Heart left ventricle (tissue), 16 donors: ENCODE data around the gene MT1A. TPM values are rescaled to one million over a fixed set of nuclear protein-coding genes. Genes with fewer than 3 reads are reported as not detected.
A peak's percentile ranks its signal among the peaks of the same experiment; 100 is the strongest.
"Not testable (repeated sequence)": the region's sequence is repeated elsewhere in the genome, so short reads cannot be mapped to it uniquely, and the experiment has no call there.

ENCODE experiments used
- ATAC-seq, 4 donors: fragments of 200-7000 bp; cut with Tn5 transposase; one replicate each; pipeline ENCODE4 v1.9.1; 2020 to 2022; ENCODE audit warnings: moderate library complexity in 4 of 4, mild to moderate bottlenecking in 3 of 4, moderate number of reproducible peaks in 1 of 4
- DNase-seq, 5 donors: peaks; one replicate each; pipeline ENCODE4 v3.0.0-alpha.2; 2020
- H3K27ac ChIP-seq, 12 donors: fragments of 200-600 bp; sonication (generic) in 4 of 12; one replicate each; pipeline versions ENCODE4 v1.5.0 to v1.8.0; 2016 to 2022; ENCODE audit warnings: mild to moderate bottlenecking in 2 of 12
- H3K27me3 ChIP-seq, 9 donors: fragments of 200-600 bp; sonication (generic) in 2 of 9; one replicate each; pipeline versions ENCODE4 v1.5.1 to v1.8.0; 2016 to 2022; ENCODE audit warnings: mild to moderate bottlenecking in 3 of 9
- H3K36me3 ChIP-seq, 9 donors: fragments of 200-600 bp; sonication (generic) in 2 of 9; one replicate each; pipeline versions ENCODE4 v1.5.0 to v1.8.0; 2018 to 2022; ENCODE audit warnings: mild to moderate bottlenecking in 2 of 9
- H3K4me1 ChIP-seq, 12 donors: fragments of 200-600 bp; sonication (generic) in 4 of 12; one replicate each; pipeline versions ENCODE4 v1.5.0 to v1.8.0; 2016 to 2022; ENCODE audit warnings: mild to moderate bottlenecking in 3 of 12
- H3K4me3 ChIP-seq, 12 donors: fragments of 200-600 bp; sonication (generic) in 4 of 12; one replicate each; pipeline versions ENCODE4 v1.5.0 to v1.8.0; 2017 to 2022; ENCODE audit warnings: mild to moderate bottlenecking in 9 of 12, moderate library complexity in 4 of 12
- H3K9me3 ChIP-seq, 12 donors: fragments of 200-600 bp; sonication (generic) in 4 of 12; one replicate each; pipeline versions ENCODE4 v1.5.0 to v1.8.0; 2016 to 2022; ENCODE audit warnings: mild to moderate bottlenecking in 1 of 12
- CTCF ChIP-seq, 12 donors: fragments of 200-600 bp; sonication (generic) in 4 of 12; IDR thresholded peaks; one replicate each; pipeline versions ENCODE4 v1.5.0 to v1.8.0; 2018 to 2022; ENCODE audit warnings: antibody characterized with exemption in 12 of 12, mild to moderate bottlenecking in 5 of 12
- POLR2A ChIP-seq, 2 donors: fragments of 450-650 bp; IDR thresholded peaks; one replicate each; pipeline ENCODE4 v1.6.1; 2017; ENCODE audit warnings: antibody characterized with exemption in 2 of 2, mild to moderate bottlenecking in 2 of 2, moderate library complexity in 2 of 2
- WGBS, 4 donors: extraction: QIAGEN DNeasy Blood & Tissue Kit in 2 of 4; methylation state at CpG; one replicate each; pipeline versions ENCODE4 v1.1.5 to v1.1.7; 2013 to 2018; 5-methylcytosine and 5-hydroxymethylcytosine counted together
- intact Hi-C, 10 donors: fragments of 100-400 bp; cut with DNase I; formaldehyde crosslinking; loops; one replicate each; pipeline versions ENCODE4 v1.11.1 to v1.14.2; 2022
- polyA plus RNA-seq, 2 donors: library from polyadenylated mRNA; stranded (reverse); fragments of 200-250 nt; gene quantifications; one replicate each; pipeline ENCODE4 v1.2.3, GENCODE V29; 2013
- total RNA-seq, 9 donors: library from RNA; depleted of rRNA in 2 of 9; stranded (reverse); fragments of >200 nt in 2 of 9; fragmentation: NEBNext Ultra II Directional in 3 of 9; extraction: Animal tissue kit (Norgen Biotek cat#: 25700) in 3 of 9; gene quantifications; one replicate each; pipeline versions ENCODE4 v1.1.0 to v1.2.4, GENCODE V29; 2016 to 2023
- donor health status: ischemic (EF 13 %, LVEDD 7.1; RV severe dilation, severe dysfunction).
- donor health status: healthy with polysubstance abuse.
- donor health status: DM: no; HTN: yes; CAD: no.
- donor health status: DM: no; HTN: no; CAD: no.
- donor health status: ischemic (EF 25% LVEDD 6.9; RV normal size, moderate dysfunction).
- donor health status: ischemic (EF 25% LVEDD 5.7; RV mildly dilated, moderate dysfunction).
- donor health status: healthy.
- donor health status: DM: yes; HTN: yes; CAD: no.
- donor health status: ischemic (EF 35%, LVEDD 5.7; RV mildly dilated, moderate dysfunction).
- donor health status: nonischemic (EF 11% LVEDD 7.7; RV severe dilation, severe dysfunction).
- donor health status: DM: yes; HTN: yes; CAD: no.
- donor health status: PGD.
- donor health status: ischemic (EF 29% LVEDD 5.4; RV normal size, mild dysfunction).
- donor health status: nonischemic (EF 23%, LVEDD 6.1; RV moderate dilation, normal function).

Gene MT1A
- total and polyA plus RNA-seq, 11 donors, result 0.92 to 43.3 (median 4.0) TPM

DNA sequence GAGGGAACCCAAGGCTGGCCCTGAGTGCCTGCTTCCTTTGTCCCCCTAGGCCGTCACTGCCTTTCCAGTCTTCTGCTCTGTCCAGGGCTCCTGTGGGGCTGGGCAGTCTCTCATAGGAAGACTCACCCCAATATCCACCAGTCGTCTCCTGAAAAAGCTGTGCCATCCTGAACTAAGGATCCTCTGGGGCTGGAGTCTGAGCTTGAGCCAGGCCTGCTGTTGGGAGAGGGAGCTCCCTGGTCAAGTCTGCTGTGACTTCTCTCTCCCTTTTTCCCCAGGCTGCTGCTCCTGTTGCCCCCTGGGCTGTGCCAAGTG is 32.1 kb downstream of the MT1A start:
- no peak for TF ChIP-seq POLR2A (IDR thresholded peaks at IDR 0.05)
- no peak for TF ChIP-seq CTCF (IDR thresholded peaks at IDR 0.05)
- ATAC-seq (no peak), DNase-seq (no peak)
- H3K9me3 ChIP-seq, result no peaks in the 10 kb centered on the region
- H3K27me3 ChIP-seq, result peaks cover 13 to 88% (median 41%) of the 10 kb centered on the region in 9 donors
- intact Hi-C loops, result no loop called here
- no peak overlapping the region for H3K4me3 ChIP-seq
- H3K27ac ChIP-seq, result no peak overlapping the region
- 50 to 71% (median 60%) methylated on average over 1 to 2 of the region's 2 CpGs for WGBS, 4 donors
- no peaks in the 10 kb centered on the region for H3K36me3 ChIP-seq
- H3K4me1 ChIP-seq, result peaks cover 0 to 22% (median 10%) of the 10 kb centered on the region in 12 donors

GRCh38 chr16:56671691-56672090 is 33.2 kb downstream of the MT1A start:
- H3K36me3 ChIP-seq, H3K27ac ChIP-seq, H3K4me3 ChIP-seq, intact Hi-C loops, H3K9me3 ChIP-seq, DNase-seq, ATAC-seq: not testable (repeated sequence)
- Histone ChIP-seq H3K27me3 (peaks cover 14 to 81% (median 33%) of the 10 kb centered on the region in 9 donors), H3K4me1 (peaks cover 0 to 28% (median 15%) of the 10 kb centered on the region in 12 donors)
- 65 to 84% (median 71%) methylated on average over 2 of the region's 2 CpGs for WGBS, 4 donors

- H3K4me3 ChIP-seq, H3K9me3 ChIP-seq, DNase-seq, H3K27ac ChIP-seq, intact Hi-C loops, ATAC-seq, H3K36me3 ChIP-seq: not testable (repeated sequence)
- 67 to 87% (median 72%) methylated on average over 3 of the region's 3 CpGs for WGBS, 4 donors
- peaks cover 13 to 76% (median 33%) of the 10 kb centered on the region in 9 donors for H3K27me3 ChIP-seq
- H3K4me1 ChIP-seq, result peaks cover 0 to 28% (median 15%) of the 10 kb centered on the region in 12 donors
Measured at GRCh38 chr16:56672171-56672570, 33.7 kb downstream of the MT1A start.

DNA sequence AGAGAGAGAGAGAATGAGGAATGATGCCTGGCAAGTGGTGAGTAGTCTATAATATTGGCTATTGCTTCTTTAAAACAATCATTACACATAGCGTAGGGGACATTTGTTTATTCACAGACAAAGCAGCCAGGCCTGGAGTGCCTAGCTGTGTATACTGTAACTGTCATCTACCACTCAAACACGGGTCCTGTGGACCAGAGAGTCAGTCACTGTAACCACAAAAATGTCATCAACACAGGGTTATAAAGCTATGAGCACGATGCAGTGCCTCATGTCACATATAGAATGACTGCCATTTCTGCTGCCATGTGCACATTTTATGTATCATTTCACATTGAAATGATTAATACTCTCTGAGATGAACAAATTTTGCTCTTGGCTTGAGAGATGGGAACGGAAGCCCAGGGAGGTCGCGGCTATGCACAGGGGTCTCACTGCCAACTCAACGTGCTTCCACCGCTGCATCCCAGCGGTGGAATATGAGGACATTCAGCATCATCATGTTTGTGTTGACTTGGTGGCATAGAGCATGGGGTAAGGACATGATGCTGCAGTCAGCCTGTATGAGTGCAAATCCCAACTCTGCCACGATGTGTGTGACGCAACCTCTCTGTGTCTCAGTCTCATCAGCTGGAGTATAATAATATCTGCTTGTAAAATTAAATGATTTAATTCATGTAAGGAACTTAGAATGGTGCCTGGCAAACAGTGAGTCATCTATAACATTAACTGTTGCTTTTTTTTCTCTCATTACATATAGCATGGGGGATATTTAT is 34.5 kb downstream of the MT1A start:
- intact Hi-C loops, result no loop called here
- no peak overlapping the region for H3K27ac ChIP-seq
- H3K9me3 ChIP-seq, result no peaks in the 10 kb centered on the region
- DNase-seq (no peak), ATAC-seq (no peak)
- TF ChIP-seq CTCF (IDR thresholded peaks at IDR 0.05) (no peak), POLR2A (IDR thresholded peaks at IDR 0.05) (no peak)
- no peak overlapping the region for H3K4me3 ChIP-seq
- 86 to 90% (median 88%) methylated on average over 11 of the region's 11 CpGs for WGBS, 4 donors
- H3K36me3 ChIP-seq, result no peaks in the 10 kb centered on the region
- H3K27me3 ChIP-seq, result peaks cover 6 to 68% (median 32%) of the 10 kb centered on the region in 9 donors
- H3K4me1 ChIP-seq, result peaks cover 0 to 23% (median 11%) of the 10 kb centered on the region in 12 donors

DNA sequence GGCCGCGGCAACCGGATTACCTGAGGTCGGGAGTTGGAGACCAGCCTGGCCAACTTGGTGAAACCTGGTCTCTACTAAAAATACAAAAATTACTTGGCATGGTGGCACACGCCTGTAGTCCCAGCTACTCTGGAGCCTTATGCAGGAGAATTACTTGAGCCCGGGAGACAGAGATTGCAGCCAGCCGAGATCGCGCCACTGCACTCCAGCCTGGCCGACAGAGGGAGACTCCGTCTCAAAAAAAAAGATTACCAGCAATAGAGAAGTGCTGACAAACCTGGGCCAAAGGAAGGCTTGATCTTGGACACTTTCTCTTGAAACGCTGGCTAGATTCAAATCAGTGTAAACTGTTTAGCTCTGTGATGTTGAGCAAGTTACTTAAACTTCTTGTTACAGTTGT is 35.5 kb downstream of the MT1A start:
- no peak overlapping the region for H3K27ac ChIP-seq
- intact Hi-C loops, result loop anchor here in 2 of 10 donors (1.0 to 2.0 kb wide), 2 partner anchors 28 to 29 kb away; no protein-coding TSS in a partner anchor
- no peak overlapping the region for H3K4me3 ChIP-seq
- peak; percentile 37 to 67 (median 55) for TF ChIP-seq CTCF (IDR thresholded peaks at IDR 0.05)
- no peak for TF ChIP-seq POLR2A (IDR thresholded peaks at IDR 0.05)
- peak in 3 of 4 donors; percentile 42 to 66 (median 55) for ATAC-seq
- H3K9me3 ChIP-seq, result no peaks in the 10 kb centered on the region
- H3K4me1 ChIP-seq, result peaks cover 0 to 19% (median 9%) of the 10 kb centered on the region in 12 donors
- WGBS, 4 donors, result 38 to 43% (median 41%) methylated on average over 12 of the region's 12 CpGs
- H3K27me3 ChIP-seq, result peaks cover 0 to 58% (median 23%) of the 10 kb centered on the region in 9 donors
- DNase-seq, result no peak
- no peaks in the 10 kb centered on the region for H3K36me3 ChIP-seq

GRCh38 chr16:56674570-56674969 is 36.1 kb downstream of the MT1A start:
- not testable (repeated sequence) for ATAC-seq, H3K9me3 ChIP-seq, H3K27ac ChIP-seq, H3K4me3 ChIP-seq, H3K36me3 ChIP-seq, DNase-seq
- intact Hi-C loops, result loop anchor here in 2 of 10 donors (1.0 to 2.0 kb wide), 2 partner anchors 28 kb away; no protein-coding TSS in a partner anchor
- H3K27me3 ChIP-seq, result peaks cover 0 to 52% (median 18%) of the 10 kb centered on the region in 9 donors
- WGBS, 4 donors, result 82 to 87% (median 84%) methylated on average over 6 of the region's 6 CpGs
- peaks cover 0 to 13% (median 6%) of the 10 kb centered on the region in 12 donors for H3K4me1 ChIP-seq
